Left lung (tissue), 10 donors: ENCODE data around the gene PRKD1. TPM values are rescaled to one million over a fixed set of nuclear protein-coding genes. Genes with fewer than 3 reads are reported as not detected.

Experiments
- ATAC-seq: fragments of 200-7000 bp; cut with Tn5 transposase; one replicate; pipeline ENCODE4 v1.9.1; 2020; ENCODE audit warnings: moderate library complexity
- DNase-seq, 4 donors: peaks; one replicate each; pipeline ENCODE4 v3.0.0-alpha.2; 2013 to 2020
- H3K27ac ChIP-seq, 2 donors: fragments of 200-600 bp; sonication (generic) in 1 of 2; one replicate each; pipeline versions ENCODE4 v1.5.0 to v1.8.0; 2020 to 2021
- H3K27me3 ChIP-seq, 2 donors: fragments of 200-600 bp; sonication (generic) in 1 of 2; one replicate each; pipeline versions ENCODE4 v1.5.0 to v1.8.0; 2020 to 2021
- H3K36me3 ChIP-seq, 2 donors: fragments of 200-600 bp; sonication (generic) in 1 of 2; one replicate each; pipeline versions ENCODE4 v1.5.0 to v1.8.0; 2020 to 2021
- H3K4me1 ChIP-seq, 2 donors: fragments of 200-600 bp; one replicate each; pipeline ENCODE4 v1.8.0; 2021
- H3K4me3 ChIP-seq, 2 donors: fragments of 200-600 bp; sonication (generic) in 1 of 2; one replicate each; pipeline versions ENCODE4 v1.5.0 to v1.8.0; 2020 to 2021; ENCODE audit warnings: mild to moderate bottlenecking in 1 of 2
- H3K9me3 ChIP-seq, 2 donors: fragments of 200-600 bp; sonication (generic) in 1 of 2; one replicate each; pipeline versions ENCODE4 v1.5.0 to v1.8.0; 2020 to 2021
- intact Hi-C, 2 donors: fragments of 100-400 bp; cut with DNase I; formaldehyde crosslinking; loops; one replicate each; pipeline versions ENCODE4 v1.11.2 to v1.14.2; 2022
- polyA plus RNA-seq, 6 donors: library from polyadenylated mRNA; unstranded; fragments of 120-200 nt; gene quantifications; one replicate each; pipeline ENCODE4 v1.2.1, GENCODE V29; 2013; ENCODE audit not compliant: insufficient read length in 6 of 6
- total RNA-seq, 2 donors: library from RNA; stranded (reverse); fragmentation: NEBNext Ultra II Directional; extraction: Animal tissue kit (Norgen Biotek cat#: 25700); gene quantifications; one replicate each; pipeline ENCODE4 v1.2.1, GENCODE V29; 2021
- TF ChIP-seq, protein P1 (sequence below), 2 donors: fragments of 200-600 bp; sonication (generic) in 1 of 2; IDR thresholded peaks; one replicate each; pipeline versions ENCODE4 v1.5.0 to v1.8.0; 2021; ENCODE audit warnings: antibody characterized with exemption in 2 of 2
- donor health status: DM: no; HTN: yes; CAD: no.
- donor health status: DM: no; HTN: no; CAD: no.

PRKD1 gene
- total and polyA plus RNA-seq, 8 donors: 13.6 to 35.1 (median 23.0) TPM

DNA sequence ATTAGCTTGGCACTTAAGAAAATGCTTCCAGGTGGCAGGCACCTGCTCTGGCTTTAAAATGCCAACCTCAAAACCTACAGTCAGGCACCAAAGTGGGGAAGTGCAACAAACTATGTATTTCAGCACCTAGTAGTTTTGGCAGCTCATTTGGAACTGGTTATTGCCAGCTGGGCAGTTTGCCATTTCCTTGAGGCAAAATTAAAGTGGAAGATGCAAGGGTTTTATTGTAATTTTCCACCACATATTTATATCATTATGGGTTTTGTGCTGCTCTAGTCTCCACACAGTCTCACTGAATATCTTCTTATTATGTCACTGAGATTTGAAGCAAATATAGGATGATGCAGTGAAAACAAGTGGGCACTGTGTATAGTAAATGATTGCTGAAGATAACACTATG is 117.0 kb downstream of the PRKD1 start:
- H3K4me3 ChIP-seq: no peak overlapping the region
- intact Hi-C loops: no loop called here
- peaks cover 0 to 6% of the 10 kb centered on the region in 2 donors for H3K9me3 ChIP-seq
- ATAC-seq (peak; percentile 38), DNase-seq (no peak)
- no peaks in the 10 kb centered on the region for H3K27me3 ChIP-seq
- H3K27ac ChIP-seq: no peak overlapping the region
- H3K36me3 ChIP-seq: no peaks in the 10 kb centered on the region
- TF ChIP-seq, protein P1, sequence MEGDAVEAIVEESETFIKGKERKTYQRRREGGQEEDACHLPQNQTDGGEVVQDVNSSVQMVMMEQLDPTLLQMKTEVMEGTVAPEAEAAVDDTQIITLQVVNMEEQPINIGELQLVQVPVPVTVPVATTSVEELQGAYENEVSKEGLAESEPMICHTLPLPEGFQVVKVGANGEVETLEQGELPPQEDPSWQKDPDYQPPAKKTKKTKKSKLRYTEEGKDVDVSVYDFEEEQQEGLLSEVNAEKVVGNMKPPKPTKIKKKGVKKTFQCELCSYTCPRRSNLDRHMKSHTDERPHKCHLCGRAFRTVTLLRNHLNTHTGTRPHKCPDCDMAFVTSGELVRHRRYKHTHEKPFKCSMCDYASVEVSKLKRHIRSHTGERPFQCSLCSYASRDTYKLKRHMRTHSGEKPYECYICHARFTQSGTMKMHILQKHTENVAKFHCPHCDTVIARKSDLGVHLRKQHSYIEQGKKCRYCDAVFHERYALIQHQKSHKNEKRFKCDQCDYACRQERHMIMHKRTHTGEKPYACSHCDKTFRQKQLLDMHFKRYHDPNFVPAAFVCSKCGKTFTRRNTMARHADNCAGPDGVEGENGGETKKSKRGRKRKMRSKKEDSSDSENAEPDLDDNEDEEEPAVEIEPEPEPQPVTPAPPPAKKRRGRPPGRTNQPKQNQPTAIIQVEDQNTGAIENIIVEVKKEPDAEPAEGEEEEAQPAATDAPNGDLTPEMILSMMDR (IDR thresholded peaks at IDR 0.05): no peak
- H3K4me1 ChIP-seq: peaks cover 7 to 12% of the 10 kb centered on the region in 2 donors

DNA sequence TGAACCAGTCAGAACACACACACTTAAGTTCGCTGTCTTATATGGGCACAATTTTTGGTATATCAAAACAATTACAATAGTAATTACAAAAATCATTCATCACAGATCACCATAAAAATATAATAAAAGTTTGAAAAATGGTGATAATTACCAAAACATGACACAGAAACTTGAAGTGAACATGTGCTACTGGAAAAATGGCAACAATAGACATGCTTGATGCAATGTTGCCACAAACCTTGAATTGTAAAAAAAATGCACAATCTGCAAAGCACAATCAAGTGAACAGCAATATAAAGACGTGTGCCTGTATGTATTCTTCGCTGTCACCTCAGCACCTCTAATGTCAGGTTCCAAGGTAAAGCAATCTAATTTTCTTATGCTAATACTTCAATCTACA is 117.6 kb downstream of the PRKD1 start:
- Histone ChIP-seq H3K36me3 (no peaks in the 10 kb centered on the region), H3K4me3 (no peak overlapping the region), H3K4me1 (peaks cover 7 to 15% of the 10 kb centered on the region in 2 donors), H3K9me3 (peaks cover 0 to 6% of the 10 kb centered on the region in 2 donors), H3K27ac (no peak overlapping the region), H3K27me3 (no peaks in the 10 kb centered on the region)
- TF ChIP-seq, protein P1 (IDR thresholded peaks at IDR 0.05): no peak
- intact Hi-C loops: no loop called here
- DNase-seq (no peak), ATAC-seq (no peak)

DNA sequence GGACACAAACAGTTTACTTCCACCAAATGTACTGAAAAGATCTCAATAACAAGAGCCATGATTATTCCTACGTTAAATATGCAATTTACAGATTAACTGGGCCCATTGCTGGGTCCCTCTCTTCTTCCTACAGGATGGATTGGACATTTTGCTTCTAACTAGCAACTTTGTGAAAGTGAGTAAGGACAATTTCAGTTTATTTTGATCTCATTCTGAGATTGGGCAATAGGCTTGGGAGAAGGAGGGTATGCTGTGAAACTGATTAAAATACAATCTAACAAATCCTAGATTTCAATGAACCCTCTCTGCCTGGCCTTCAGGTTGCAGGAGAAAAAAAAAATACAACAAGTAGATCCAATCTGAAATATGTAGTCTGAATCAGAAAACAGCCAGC is 121.5 kb downstream of the PRKD1 start:
- intact Hi-C loops: no loop called here
- peaks cover 0 to 5% of the 10 kb centered on the region in 2 donors for H3K9me3 ChIP-seq
- H3K27me3 ChIP-seq: no peaks in the 10 kb centered on the region
- no peak overlapping the region for H3K27ac ChIP-seq
- no peak overlapping the region for H3K4me3 ChIP-seq
- peaks cover 7 to 15% of the 10 kb centered on the region in 2 donors for H3K4me1 ChIP-seq
- no peak for DNase-seq
- H3K36me3 ChIP-seq: no peaks in the 10 kb centered on the region
- TF ChIP-seq, protein P1 (IDR thresholded peaks at IDR 0.05): no peak
- no peak for ATAC-seq

DNA sequence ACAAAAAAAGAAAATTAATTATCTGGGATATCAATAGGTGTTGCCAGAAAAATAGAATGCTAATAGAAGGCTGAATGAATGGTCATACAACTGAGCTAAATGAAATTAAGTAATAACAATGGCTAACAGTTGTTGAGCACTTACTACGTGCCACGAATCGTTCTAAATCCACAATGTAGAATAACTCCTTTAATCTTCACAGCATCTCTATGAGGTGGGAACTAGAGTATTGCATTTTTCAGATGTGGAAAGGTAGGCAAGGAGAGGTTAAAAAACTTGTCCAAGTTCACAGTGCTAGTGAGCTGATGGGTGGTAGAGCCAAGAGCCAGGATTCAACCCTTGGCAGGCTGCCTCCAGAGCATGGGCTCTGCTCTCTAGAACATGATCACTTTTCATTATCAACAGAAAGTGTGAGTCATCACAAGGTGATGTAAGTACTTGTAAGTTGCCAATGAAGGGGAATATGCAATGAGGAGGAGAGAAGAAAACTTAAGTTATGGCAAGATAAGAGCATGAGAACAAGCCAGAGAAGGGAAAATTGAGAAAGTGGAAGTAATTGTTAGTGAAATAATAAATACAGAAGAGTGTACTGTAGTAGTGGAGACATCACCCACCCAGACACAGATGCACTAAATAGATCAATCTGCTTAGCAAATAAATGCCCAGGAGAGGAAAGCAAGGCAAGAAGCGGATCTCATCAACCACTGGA is 122.1 kb downstream of the PRKD1 start:
- Histone ChIP-seq H3K36me3 (no peaks in the 10 kb centered on the region), H3K9me3 (peaks cover 0 to 5% of the 10 kb centered on the region in 2 donors), H3K4me3 (no peak overlapping the region), H3K27me3 (no peaks in the 10 kb centered on the region), H3K4me1 (peaks cover 7 to 15% of the 10 kb centered on the region in 2 donors), H3K27ac (no peak overlapping the region)
- ATAC-seq (peak; percentile 84), DNase-seq (peak in 2 of 4 donors; percentile 55 to 62)
- TF ChIP-seq, protein P1 (IDR thresholded peaks at IDR 0.05): no peak
- intact Hi-C loops: no loop called here

DNA sequence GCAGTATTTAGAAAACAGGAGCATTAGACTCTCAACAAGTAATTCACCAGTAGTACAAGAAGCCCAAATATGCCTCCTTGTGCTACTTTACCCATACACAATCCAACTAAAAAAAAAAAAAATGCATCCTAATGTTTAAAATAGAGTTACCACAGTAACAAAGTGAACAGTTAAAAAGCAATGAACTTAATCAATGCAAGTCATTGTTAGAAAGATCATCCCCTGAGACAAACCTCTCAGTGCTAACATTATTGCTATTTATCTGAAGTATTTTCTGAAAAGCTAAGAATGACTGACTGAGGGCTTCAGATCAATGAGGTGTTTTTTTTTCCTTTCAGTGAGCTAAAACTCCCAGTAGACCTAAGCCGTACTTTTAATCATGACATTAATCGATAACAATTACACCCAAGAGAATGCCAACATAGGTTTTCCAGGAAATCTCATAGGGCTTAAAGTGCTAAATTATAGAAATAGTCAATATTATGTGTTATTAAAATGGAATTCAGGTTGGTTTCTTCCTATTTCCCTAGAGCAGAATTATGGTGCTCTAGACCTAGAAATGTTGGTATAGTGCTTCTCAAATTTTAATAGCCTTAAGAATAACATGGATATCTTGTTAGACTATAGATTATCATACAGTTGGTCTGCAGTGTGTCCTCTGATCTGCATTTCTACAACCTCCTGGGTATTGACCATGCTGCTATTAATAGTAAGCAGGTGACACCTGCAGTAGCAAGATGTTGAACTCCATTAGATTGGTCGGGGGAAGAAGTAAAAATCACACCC is 123.0 kb downstream of the PRKD1 start:
- Histone ChIP-seq H3K4me3 (no peak overlapping the region), H3K27me3 (no peaks in the 10 kb centered on the region), H3K9me3 (peaks cover 0 to 5% of the 10 kb centered on the region in 2 donors), H3K27ac (no peak overlapping the region), H3K4me1 (peaks cover 3 to 7% of the 10 kb centered on the region in 2 donors), H3K36me3 (no peaks in the 10 kb centered on the region)
- DNase-seq: no peak
- TF ChIP-seq, protein P1 (IDR thresholded peaks at IDR 0.05): no peak
- ATAC-seq: no peak
- intact Hi-C loops: no loop called here
